ENCODE results near the gene CETN3.

The CETN3 gene

GRCh38 chr5:90390928-90391327 lies 18.6 kb downstream of the CETN3 start:
- no peak overlapping the region for H3K4me3 ChIP-seq (ENCODE audit: low read depth, low read length)
- H2AFZ ChIP-seq (ENCODE audit: insufficient read depth, low read length, poor library complexity) = no peak overlapping the region
- no peak overlapping the region for H3K9ac ChIP-seq (ENCODE audit: low read length)
- H2BK120ac ChIP-seq (ENCODE audit: insufficient read depth, low read length, poor library complexity) = no peak overlapping the region
- peak overlapping the region; percentile 11 for H3K4me2 ChIP-seq (ENCODE audit: low read length)
- H3K79me2 ChIP-seq (ENCODE audit: control insufficient read depth, insufficient read depth, low read length, poor library complexity) = no peaks in the 10 kb centered on the region
- H3K27me3 ChIP-seq (ENCODE audit: insufficient read depth, low read length) = no peaks in the 10 kb centered on the region
- peak; percentile 46 to 62 for DNase-seq
- H2BK5ac ChIP-seq (ENCODE audit: low read depth, low read length, poor library complexity) = no peak overlapping the region
- H3K9me3 ChIP-seq (ENCODE audit: insufficient read depth, low read depth, low read length) = no peaks in the 10 kb centered on the region
- H3K18ac ChIP-seq (ENCODE audit: low read length) = no peak overlapping the region
- no peaks in the 10 kb centered on the region for H3K36me3 ChIP-seq (ENCODE audit: control insufficient read depth in 1 of 2, insufficient read depth in 2 of 2, low read length in 2 of 2)
- no CpG with 5 or more reads among the region's 3 CpGs for WGBS (ENCODE audit: extremely low coverage, insufficient coverage, insufficient read length)
- H2AK5ac ChIP-seq (ENCODE audit: low read length) = no peak overlapping the region
- no peaks in the 10 kb centered on the region for H3K79me1 ChIP-seq (ENCODE audit: low read length)
- no peak overlapping the region for H2BK12ac ChIP-seq (ENCODE audit: low read length)
- peaks cover 0 to 2% of the 10 kb centered on the region in 2 experiments for H3K4me1 ChIP-seq (ENCODE audit: control insufficient read depth in 1 of 2, insufficient read depth in 2 of 2, low read length in 2 of 2)
- no peak overlapping the region for H4K12ac ChIP-seq (ENCODE audit: low read depth, low read length)
- no peak overlapping the region for H3K4ac ChIP-seq (ENCODE audit: low read depth, low read length)
- H4K8ac ChIP-seq (ENCODE audit: low read depth, low read length) = no peak overlapping the region
- H3K14ac ChIP-seq (ENCODE audit: low read length) = no peak overlapping the region
- no peak overlapping the region for H4K91ac ChIP-seq (ENCODE audit: low read depth, low read length)
- H3K27ac ChIP-seq (ENCODE audit: low read depth, low read length) = no peak overlapping the region
- no peak overlapping the region for H3K23ac ChIP-seq (ENCODE audit: low read length)

- Histone ChIP-seq H2AFZ (ENCODE audit: insufficient read depth, low read length, poor library complexity) (no peak overlapping the region), H3K4me3 (ENCODE audit: low read depth, low read length) (no peak overlapping the region), H4K8ac (ENCODE audit: low read depth, low read length) (no peak overlapping the region), H4K91ac (ENCODE audit: low read depth, low read length) (no peak overlapping the region), H3K79me2 (ENCODE audit: control insufficient read depth, insufficient read depth, low read length, poor library complexity) (no peaks in the 10 kb centered on the region), H3K27me3 (ENCODE audit: insufficient read depth, low read length) (no peaks in the 10 kb centered on the region), H3K14ac (ENCODE audit: low read length) (no peak overlapping the region), H2AK5ac (ENCODE audit: low read length) (no peak overlapping the region), H3K4me1 (ENCODE audit: control insufficient read depth in 1 of 2, insufficient read depth in 2 of 2, low read length in 2 of 2) (peaks cover 0 to 2% of the 10 kb centered on the region in 2 experiments), H3K18ac (ENCODE audit: low read length) (no peak overlapping the region), H2BK12ac (ENCODE audit: low read length) (no peak overlapping the region), H3K4ac (ENCODE audit: low read depth, low read length) (no peak overlapping the region), H4K12ac (ENCODE audit: low read depth, low read length) (no peak overlapping the region), H3K9me3 (ENCODE audit: insufficient read depth, low read depth, low read length) (no peaks in the 10 kb centered on the region), H3K27ac (ENCODE audit: low read depth, low read length) (no peak overlapping the region), H2BK5ac (ENCODE audit: low read depth, low read length, poor library complexity) (no peak overlapping the region), H3K23ac (ENCODE audit: low read length) (no peak overlapping the region), H3K36me3 (ENCODE audit: control insufficient read depth in 1 of 2, insufficient read depth in 2 of 2, low read length in 2 of 2) (no peaks in the 10 kb centered on the region), H2BK120ac (ENCODE audit: insufficient read depth, low read length, poor library complexity) (no peak overlapping the region), H3K79me1 (ENCODE audit: low read length) (no peaks in the 10 kb centered on the region), H3K4me2 (ENCODE audit: low read length) (no peak overlapping the region), H3K9ac (ENCODE audit: low read length) (no peak overlapping the region)
- no peak for DNase-seq
- WGBS (ENCODE audit: extremely low coverage, insufficient coverage, insufficient read length) = no CpG with 5 or more reads among the region's 2 CpGs
These were observed 19.2 kb downstream of the CETN3 start for GRCh38 chr5:90390326-90390725.

- no CpG with 5 or more reads among the region's 3 CpGs for WGBS (ENCODE audit: extremely low coverage, insufficient coverage, insufficient read length)
- H3K14ac ChIP-seq (ENCODE audit: low read length) = no peak overlapping the region
These were observed 22.0 kb downstream of the CETN3 start for GRCh38 chr5:90387508-90387907.

GRCh38 chr5:90386099-90386710 lies 23.4 kb downstream of the CETN3 start:
- DNase-seq = peak in 1 of 2 donors; percentile 60
- no peak overlapping the region for H4K8ac ChIP-seq (ENCODE audit: low read depth, low read length)
- no peak overlapping the region for H2AK5ac ChIP-seq (ENCODE audit: low read length)
- H3K4me1 ChIP-seq (ENCODE audit: control insufficient read depth in 1 of 2, insufficient read depth in 2 of 2, low read length in 2 of 2) = peaks cover 0 to 2% of the 10 kb centered on the region in 2 experiments
- no peaks in the 10 kb centered on the region for H3K79me2 ChIP-seq (ENCODE audit: control insufficient read depth, insufficient read depth, low read length, poor library complexity)
- no peak overlapping the region for H3K4ac ChIP-seq (ENCODE audit: low read depth, low read length)
- H2BK5ac ChIP-seq (ENCODE audit: low read depth, low read length, poor library complexity) = no peak overlapping the region
- H3K18ac ChIP-seq (ENCODE audit: low read length) = no peak overlapping the region
- H3K4me3 ChIP-seq (ENCODE audit: low read depth, low read length) = no peak overlapping the region
- no peak overlapping the region for H3K14ac ChIP-seq (ENCODE audit: low read length)
- H2BK12ac ChIP-seq (ENCODE audit: low read length) = no peak overlapping the region
- no peak overlapping the region for H2BK120ac ChIP-seq (ENCODE audit: insufficient read depth, low read length, poor library complexity)
- no peak overlapping the region for H3K23ac ChIP-seq (ENCODE audit: low read length)
- WGBS (ENCODE audit: extremely low coverage, insufficient coverage, insufficient read length) = no CpG with 5 or more reads among the region's 1 CpG
- H3K27ac ChIP-seq (ENCODE audit: low read depth, low read length) = no peak overlapping the region
- H4K91ac ChIP-seq (ENCODE audit: low read depth, low read length) = no peak overlapping the region
- no peak overlapping the region for H4K12ac ChIP-seq (ENCODE audit: low read depth, low read length)
- no peaks in the 10 kb centered on the region for H3K79me1 ChIP-seq (ENCODE audit: low read length)
- H3K36me3 ChIP-seq (ENCODE audit: control insufficient read depth in 1 of 2, insufficient read depth in 2 of 2, low read length in 2 of 2) = no peaks in the 10 kb centered on the region
- no peak overlapping the region for H3K9ac ChIP-seq (ENCODE audit: low read length)
- no peaks in the 10 kb centered on the region for H3K9me3 ChIP-seq (ENCODE audit: insufficient read depth, low read depth, low read length)
- no peak overlapping the region for H2AFZ ChIP-seq (ENCODE audit: insufficient read depth, low read length, poor library complexity)
- no peak overlapping the region for H3K4me2 ChIP-seq (ENCODE audit: low read length)
- no peaks in the 10 kb centered on the region for H3K27me3 ChIP-seq (ENCODE audit: insufficient read depth, low read length)

More at GRCh38 chr5:90387508-90387907, 22.0 kb downstream of the CETN3 start:
- no peak overlapping the region for H3K4me3 ChIP-seq (ENCODE audit: low read depth, low read length)
- no peak overlapping the region for H4K12ac ChIP-seq (ENCODE audit: low read depth, low read length)
- no peaks in the 10 kb centered on the region for H3K27me3 ChIP-seq (ENCODE audit: insufficient read depth, low read length)
- H3K79me1 ChIP-seq (ENCODE audit: low read length) = no peaks in the 10 kb centered on the region
- H2BK12ac ChIP-seq (ENCODE audit: low read length) = no peak overlapping the region
- H3K23ac ChIP-seq (ENCODE audit: low read length) = no peak overlapping the region
- H4K91ac ChIP-seq (ENCODE audit: low read depth, low read length) = no peak overlapping the region
- no peaks in the 10 kb centered on the region for H3K36me3 ChIP-seq (ENCODE audit: control insufficient read depth in 1 of 2, insufficient read depth in 2 of 2, low read length in 2 of 2)
- no peak overlapping the region for H3K18ac ChIP-seq (ENCODE audit: low read length)
- H2AFZ ChIP-seq (ENCODE audit: insufficient read depth, low read length, poor library complexity) = no peak overlapping the region
- H2BK5ac ChIP-seq (ENCODE audit: low read depth, low read length, poor library complexity) = no peak overlapping the region
- H2BK120ac ChIP-seq (ENCODE audit: insufficient read depth, low read length, poor library complexity) = no peak overlapping the region
- no peak overlapping the region for H4K8ac ChIP-seq (ENCODE audit: low read depth, low read length)
- H3K79me2 ChIP-seq (ENCODE audit: control insufficient read depth, insufficient read depth, low read length, poor library complexity) = no peaks in the 10 kb centered on the region
- peaks cover 0 to 2% of the 10 kb centered on the region in 2 experiments for H3K4me1 ChIP-seq (ENCODE audit: control insufficient read depth in 1 of 2, insufficient read depth in 2 of 2, low read length in 2 of 2)
- H3K27ac ChIP-seq (ENCODE audit: low read depth, low read length) = no peak overlapping the region
- no peak overlapping the region for H3K4me2 ChIP-seq (ENCODE audit: low read length)
- DNase-seq = no peak
- H3K4ac ChIP-seq (ENCODE audit: low read depth, low read length) = no peak overlapping the region
- no peaks in the 10 kb centered on the region for H3K9me3 ChIP-seq (ENCODE audit: insufficient read depth, low read depth, low read length)
- no peak overlapping the region for H3K9ac ChIP-seq (ENCODE audit: low read length)
- H2AK5ac ChIP-seq (ENCODE audit: low read length) = no peak overlapping the region

Data from trophoblast cell (in vitro differentiated cells and primary cell).